Spleen (tissue), 7 donors: ENCODE measurements around the gene CCDC71L.

ENCODE experiments used
- POLR2A ChIP-seq, 3 donors: fragments of 450-650 bp; IDR thresholded peaks; one replicate each; pipeline ENCODE4 v1.5.1; 2017; ENCODE audit warnings: antibody characterized with exemption in 3 of 3, mild to moderate bottlenecking in 1 of 3
- POLR2AphosphoS5 ChIP-seq, 3 donors: sonication (generic); formaldehyde crosslinking; IDR thresholded peaks; one replicate each; pipeline ENCODE4 v1.5.1; 2017; ENCODE audit warnings: antibody characterized with exemption in 3 of 3
- TF ChIP-seq, protein P1 (sequence below), 11 experiments: fragments of 200-600 bp in 7 of 11; fragments of 450-650 bp in 4 of 11; sonication (generic) in 4 of 11; IDR thresholded peaks in 8 of 11; conservative IDR thresholded peaks in 3 of 11; 1 replicate in 7 of 11; 2 replicates in 4 of 11; pipeline versions ENCODE4 v1.4.0 to v1.8.0; 2016 to 2021; ENCODE audit warnings: antibody characterized with exemption in 11 of 11, inconsistent platforms in 4 of 11, mild to moderate bottlenecking in 1 of 11
- donor health status: DM: no; HTN: no; CAD: no; lungs with moderate emphysema.
- donor health status: DM: no; HTN: no; CAD: no.
- donor health status: DM: no; HTN: no; CAD: no.

DNA sequence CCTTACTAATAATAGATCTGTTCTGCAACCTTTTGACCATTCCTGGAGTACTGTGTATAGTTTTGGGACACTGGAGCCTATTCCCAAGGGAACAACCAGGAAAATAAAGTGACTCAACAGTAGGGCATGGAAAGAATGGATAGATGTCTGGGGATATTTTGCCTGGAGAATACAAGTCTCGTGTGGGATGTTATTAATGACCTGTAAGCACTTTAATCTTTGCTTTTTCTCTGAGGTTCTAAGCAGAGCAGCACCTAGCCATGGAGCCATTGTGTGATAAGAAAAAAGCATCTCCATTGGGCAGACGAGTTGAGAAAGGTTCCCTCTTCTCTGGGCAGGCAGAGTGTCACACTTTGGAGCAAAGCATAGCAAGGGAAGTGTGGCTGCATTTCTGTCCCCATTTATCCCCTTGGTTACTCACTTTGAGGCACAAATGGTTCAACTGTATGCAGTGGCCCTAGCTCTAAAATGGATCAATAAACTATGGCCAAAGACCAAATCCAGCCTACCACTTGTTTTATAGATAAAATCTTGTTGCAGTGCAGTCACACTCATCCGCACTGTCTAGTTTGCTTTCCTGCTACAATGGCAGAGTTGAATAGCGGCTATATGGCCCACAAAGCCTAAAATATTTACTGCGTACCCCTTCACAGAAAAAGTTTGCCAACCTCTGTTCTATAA, 21.0 kb upstream of the CCDC71L start:
- TF ChIP-seq, protein P1, sequence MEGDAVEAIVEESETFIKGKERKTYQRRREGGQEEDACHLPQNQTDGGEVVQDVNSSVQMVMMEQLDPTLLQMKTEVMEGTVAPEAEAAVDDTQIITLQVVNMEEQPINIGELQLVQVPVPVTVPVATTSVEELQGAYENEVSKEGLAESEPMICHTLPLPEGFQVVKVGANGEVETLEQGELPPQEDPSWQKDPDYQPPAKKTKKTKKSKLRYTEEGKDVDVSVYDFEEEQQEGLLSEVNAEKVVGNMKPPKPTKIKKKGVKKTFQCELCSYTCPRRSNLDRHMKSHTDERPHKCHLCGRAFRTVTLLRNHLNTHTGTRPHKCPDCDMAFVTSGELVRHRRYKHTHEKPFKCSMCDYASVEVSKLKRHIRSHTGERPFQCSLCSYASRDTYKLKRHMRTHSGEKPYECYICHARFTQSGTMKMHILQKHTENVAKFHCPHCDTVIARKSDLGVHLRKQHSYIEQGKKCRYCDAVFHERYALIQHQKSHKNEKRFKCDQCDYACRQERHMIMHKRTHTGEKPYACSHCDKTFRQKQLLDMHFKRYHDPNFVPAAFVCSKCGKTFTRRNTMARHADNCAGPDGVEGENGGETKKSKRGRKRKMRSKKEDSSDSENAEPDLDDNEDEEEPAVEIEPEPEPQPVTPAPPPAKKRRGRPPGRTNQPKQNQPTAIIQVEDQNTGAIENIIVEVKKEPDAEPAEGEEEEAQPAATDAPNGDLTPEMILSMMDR (IDR thresholded peaks at IDR 0.05 in 8 of 11, conservative IDR thresholded peaks at IDR 0.05 in 3 of 11): no peak
- TF ChIP-seq POLR2A (IDR thresholded peaks at IDR 0.05): no peak
- no peak for TF ChIP-seq POLR2AphosphoS5 (IDR thresholded peaks at IDR 0.05)
